Measurements from ENCODE around the gene FTCD.

FTCD gene

GRCh38 chr21:46135782-46136395, 19.5 kb downstream of the FTCD start:
- DNase-seq: peak in 1 of 3 experiments; percentile 22

- DNase-seq: no peak
Observed at GRCh38 chr21:46131838-46132651, 23.3 kb downstream of the FTCD start.

DNA sequence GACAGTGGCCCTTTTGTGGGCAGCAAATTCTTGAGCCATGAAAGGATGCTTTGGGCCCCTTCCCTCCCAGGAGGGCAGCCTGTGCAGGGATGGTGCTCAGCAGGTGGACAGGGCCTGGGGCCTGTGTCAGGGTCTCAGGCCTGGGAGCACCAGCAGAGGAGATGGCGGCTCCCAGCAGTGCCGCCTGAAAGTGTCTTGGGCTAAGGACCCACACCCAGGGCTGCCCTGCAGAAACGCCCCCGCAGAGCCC, 23.9 kb downstream of the FTCD start:
- DNase-seq: no peak

- DNase-seq: peak in 1 of 3 experiments; percentile 5
Observed at GRCh38 chr21:46130831-46131587, 24.4 kb downstream of the FTCD start.

- no peak for DNase-seq
Observed at GRCh38 chr21:46129846-46130651, 25.3 kb downstream of the FTCD start.

DNA sequence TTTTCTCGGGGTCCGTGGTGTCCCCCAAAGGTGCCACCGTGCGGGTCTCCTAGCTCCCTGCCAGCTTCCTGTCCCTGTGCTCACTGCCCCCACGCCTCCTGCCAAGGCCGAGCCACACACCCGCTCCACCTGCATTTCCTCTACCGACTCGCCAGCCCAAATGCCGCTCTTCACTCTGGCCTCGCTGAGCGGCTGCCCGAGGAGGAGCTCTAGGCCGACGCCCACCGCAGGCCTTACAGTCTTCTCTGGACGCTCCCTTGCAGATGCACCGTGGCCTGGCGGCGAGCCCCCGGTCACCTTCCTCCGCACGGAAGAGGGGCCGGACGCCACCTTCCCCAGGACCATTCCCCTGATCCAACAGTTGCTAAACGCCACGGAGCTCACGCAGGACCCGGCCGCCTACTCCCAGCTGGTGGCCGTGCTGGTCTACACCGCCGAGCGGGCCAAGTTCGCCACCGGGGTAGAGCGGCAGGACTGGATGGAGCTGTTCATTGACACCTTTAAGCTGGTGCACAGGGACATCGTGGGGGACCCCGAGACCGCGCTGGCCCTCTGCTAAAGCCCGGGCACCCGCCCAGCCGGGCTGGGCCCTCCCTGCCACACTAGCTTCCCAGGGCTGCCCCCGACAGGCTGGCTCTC, 26.3 kb downstream of the FTCD start:
- DNase-seq: no peak

GRCh38 chr21:46128106-46128932, 27.1 kb downstream of the FTCD start:
- no peak for DNase-seq

DNA sequence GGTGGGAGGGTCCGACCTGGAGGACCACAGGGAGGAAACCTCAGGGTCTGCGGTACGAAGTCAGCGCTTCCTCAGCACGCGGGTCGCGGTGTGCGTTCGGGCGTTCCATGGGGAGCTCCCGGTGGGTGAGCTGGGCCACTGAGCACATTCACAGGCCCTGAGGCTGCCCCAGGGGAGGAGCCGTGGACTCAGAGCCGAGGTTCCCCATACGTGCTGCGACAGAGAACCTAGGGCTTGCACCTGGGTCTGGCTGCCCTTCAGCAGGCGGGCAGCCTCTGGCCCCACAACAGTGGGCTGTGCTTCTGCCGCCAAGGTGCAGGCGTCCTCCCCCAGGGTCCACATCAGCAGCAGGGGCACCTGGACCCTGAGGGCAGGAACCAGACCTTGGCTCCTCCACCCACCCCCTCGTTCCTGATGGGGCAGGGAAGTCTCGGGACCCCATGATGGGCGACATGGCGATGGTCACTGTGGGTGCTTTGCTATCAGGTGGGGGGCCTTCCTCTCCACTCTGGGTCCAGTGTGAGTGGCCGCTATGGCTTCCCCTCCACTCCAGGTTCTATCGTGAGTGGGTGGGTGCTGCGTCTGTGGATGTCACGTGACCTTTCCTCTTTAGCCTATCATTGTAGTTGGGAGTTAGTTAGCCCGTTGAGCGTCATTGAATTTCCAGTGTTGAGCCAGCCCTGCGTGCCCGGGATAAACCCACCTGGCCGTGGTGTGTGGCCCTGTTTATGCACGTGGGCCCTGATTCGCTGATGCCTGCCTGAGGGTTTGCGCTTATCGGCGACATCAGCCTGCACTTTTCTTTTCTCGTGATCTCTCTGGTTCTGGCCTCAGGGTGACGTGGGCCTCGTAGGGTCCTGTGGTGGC, 27.9 kb downstream of the FTCD start:
- DNase-seq: no peak

- no peak for DNase-seq
Observed at GRCh38 chr21:46126309-46127238, 28.8 kb downstream of the FTCD start.

GRCh38 chr21:46125846-46126301, 29.5 kb downstream of the FTCD start:
- DNase-seq: no peak

GRCh38 chr21:46124926-46125845, 30.2 kb downstream of the FTCD start:
- no peak for DNase-seq

GRCh38 chr21:46124083-46124925, 31.1 kb downstream of the FTCD start:
- DNase-seq: no peak

DNA sequence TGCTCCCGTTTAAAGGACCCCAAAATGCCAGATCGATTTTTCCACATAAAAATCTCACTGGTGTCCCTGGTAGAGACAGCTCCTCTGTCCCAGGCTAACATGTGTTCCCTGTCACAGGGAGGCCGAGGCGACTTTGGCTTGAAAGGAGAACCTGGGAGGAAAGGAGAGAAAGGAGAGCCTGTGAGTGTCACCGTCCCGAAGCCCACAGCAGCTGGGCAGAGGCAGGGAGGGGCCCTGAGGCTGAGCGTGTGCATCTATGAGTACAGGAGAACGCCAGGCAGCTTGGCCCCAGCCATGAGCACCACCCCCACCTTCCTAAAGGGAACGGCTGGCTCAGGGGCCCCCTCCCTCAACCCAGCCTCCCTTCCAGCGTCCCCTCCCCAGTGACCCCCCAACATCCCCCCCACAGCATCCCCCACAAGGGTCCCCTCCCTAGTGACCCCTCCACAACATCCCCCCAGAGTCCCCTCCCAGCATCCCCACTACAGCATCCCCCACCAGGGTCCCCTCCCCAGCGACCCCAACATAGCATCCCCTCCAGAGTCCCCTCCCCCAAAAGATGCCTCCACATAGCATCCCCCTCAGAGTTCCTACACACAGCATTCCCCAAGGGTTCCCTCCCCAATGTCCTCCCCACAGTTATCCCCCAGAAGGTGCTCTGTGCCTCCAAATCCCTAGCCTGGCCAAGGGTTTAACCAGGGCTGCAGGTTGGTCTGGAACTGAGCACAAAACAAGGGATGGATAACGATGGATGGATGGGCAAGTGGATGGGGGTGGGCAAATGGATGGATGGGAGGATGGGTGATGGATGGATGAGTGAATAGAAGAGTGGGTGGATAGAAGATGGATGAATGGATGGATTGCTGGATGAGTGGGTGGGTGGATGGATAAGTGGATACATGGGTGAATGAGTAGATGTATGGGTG, 32.4 kb downstream of the FTCD start:
- DNase-seq: no peak

GRCh38 chr21:46122237-46122671, 33.1 kb downstream of the FTCD start:
- no peak for DNase-seq

GRCh38 chr21:46121286-46122221, 33.8 kb downstream of the FTCD start:
- DNase-seq: no peak
